ENCODE measurements around the gene LRMDA. TPM values are rescaled to one million over a fixed set of nuclear protein-coding genes. Genes with fewer than 3 reads are reported as not detected.

Gene LRMDA
- total and polyA plus RNA-seq, 10 of the 15 experiments (the other 5 are each of a cell fraction or from before 2014, with no cell fraction given) = 0.07 to 0.54 (median 0.29) TPM; not detected in 4

DNA sequence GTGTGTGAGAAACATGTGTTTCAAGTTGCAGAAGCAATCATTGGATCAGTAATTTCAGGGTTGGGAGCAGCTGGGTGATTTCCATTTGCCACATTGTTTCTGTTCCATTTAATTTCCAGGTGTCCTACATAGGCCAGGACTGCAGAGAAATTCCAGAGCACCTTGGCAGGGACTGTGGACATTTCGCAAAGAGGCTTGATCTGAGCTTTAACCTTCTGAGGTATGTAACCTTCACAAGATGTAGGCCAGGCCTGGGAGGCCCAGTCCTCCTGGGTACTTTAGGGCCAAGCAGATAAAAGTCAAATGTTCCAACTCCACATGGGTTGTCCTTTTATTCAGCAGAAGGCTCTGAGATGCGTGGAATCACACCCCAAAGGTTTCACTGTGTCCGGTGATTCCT is 6.9 kb downstream of the LRMDA start:
- Histone ChIP-seq H2AFZ (ENCODE audit: control insufficient read depth, low read depth, low read length) (no peak overlapping the region), H3K27ac (ENCODE audit: control insufficient read depth, insufficient read depth) (no peak overlapping the region), H3K4me3 (no peak overlapping the region), H3K9me3 (replicated peaks; ENCODE audit: control insufficient read depth, insufficient read depth, low read length) (no peaks in the 10 kb centered on the region), H4K20me1 (ENCODE audit: control insufficient read depth, insufficient read depth) (no peaks in the 10 kb centered on the region), H3K4me1 (ENCODE audit: control insufficient read depth, insufficient read depth, low read length) (no peaks in the 10 kb centered on the region), H3K36me3 (ENCODE audit: control insufficient read depth in 2 of 2, insufficient read depth in 2 of 2, low read length in 1 of 2) (no peaks in the 10 kb centered on the region), H3K27me3 (replicated peaks in 1 of 2; ENCODE audit: control insufficient read depth in 2 of 2, insufficient read depth in 2 of 2, low read length in 1 of 2) (no peaks in the 10 kb centered on the region), H3K4me2 (ENCODE audit: control insufficient read depth, insufficient read depth) (no peak overlapping the region), H3K79me2 (ENCODE audit: control insufficient read depth, insufficient read depth, low read length) (no peaks in the 10 kb centered on the region), H3K9ac (ENCODE audit: control insufficient read depth, insufficient read depth, low read length) (no peak overlapping the region)
- ATAC-seq (no peak), DNase-seq (ENCODE audit: low read depth, low spot score) (no peak), FAIRE-seq (no peak)
- SMC1A ChIA-PET (ENCODE audit: uncharacterized antibody, unreplicated experiment) = interaction anchor here (0.7 to 0.8 kb wide), 2 partner anchors 49 to 364 kb away, joined by 3 read pairs; no protein-coding TSS in a partner anchor
- RAD21 ChIA-PET (ENCODE audit: unreplicated experiment) = interaction anchor here (0.6 kb wide), 1 partner anchor 59 kb away, joined by 3 read pairs; no protein-coding TSS in a partner anchor
- in situ Hi-C loops (cut with MboI) = no loop called here
- WGBS (ENCODE audit: insufficient coverage, insufficient replicate concordance, low lambda C conversion rate, missing lambda C conversion rate) = 29% methylated on average over 3 of the region's 3 CpGs
- TF ChIP-seq MTA2 (IDR thresholded peaks at IDR 0.05; ENCODE audit: low read depth) (no peak), PAX5 (IDR thresholded peaks at IDR 0.05; ENCODE audit: borderline replicate concordance, low read depth, low read length) (no peak), PML (IDR thresholded peaks at IDR 0.05; ENCODE audit: low read length) (no peak), CBX3 (IDR thresholded peaks at IDR 0.05; ENCODE audit: borderline replicate concordance, low read depth) (no peak), MYC (IDR thresholded peaks at IDR 0.05; ENCODE audit: insufficient read depth, insufficient read length, insufficient replicate concordance, low read length, severe bottlenecking) (no peak), PAX8 (IDR thresholded peaks at IDR 0.05) (no peak), BCL11A (IDR thresholded peaks at IDR 0.05; ENCODE audit: low read depth, low read length) (no peak)
- TF ChIP-seq, protein P1, sequence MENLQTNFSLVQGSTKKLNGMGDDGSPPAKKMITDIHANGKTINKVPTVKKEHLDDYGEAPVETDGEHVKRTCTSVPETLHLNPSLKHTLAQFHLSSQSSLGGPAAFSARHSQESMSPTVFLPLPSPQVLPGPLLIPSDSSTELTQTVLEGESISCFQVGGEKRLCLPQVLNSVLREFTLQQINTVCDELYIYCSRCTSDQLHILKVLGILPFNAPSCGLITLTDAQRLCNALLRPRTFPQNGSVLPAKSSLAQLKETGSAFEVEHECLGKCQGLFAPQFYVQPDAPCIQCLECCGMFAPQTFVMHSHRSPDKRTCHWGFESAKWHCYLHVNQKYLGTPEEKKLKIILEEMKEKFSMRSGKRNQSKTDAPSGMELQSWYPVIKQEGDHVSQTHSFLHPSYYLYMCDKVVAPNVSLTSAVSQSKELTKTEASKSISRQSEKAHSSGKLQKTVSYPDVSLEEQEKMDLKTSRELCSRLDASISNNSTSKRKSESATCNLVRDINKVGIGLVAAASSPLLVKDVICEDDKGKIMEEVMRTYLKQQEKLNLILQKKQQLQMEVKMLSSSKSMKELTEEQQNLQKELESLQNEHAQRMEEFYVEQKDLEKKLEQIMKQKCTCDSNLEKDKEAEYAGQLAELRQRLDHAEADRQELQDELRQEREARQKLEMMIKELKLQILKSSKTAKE (IDR thresholded peaks at IDR 0.05; ENCODE audit: low read depth, poor library complexity, severe bottlenecking) = no peak
- TF ChIP-seq, protein P2, sequence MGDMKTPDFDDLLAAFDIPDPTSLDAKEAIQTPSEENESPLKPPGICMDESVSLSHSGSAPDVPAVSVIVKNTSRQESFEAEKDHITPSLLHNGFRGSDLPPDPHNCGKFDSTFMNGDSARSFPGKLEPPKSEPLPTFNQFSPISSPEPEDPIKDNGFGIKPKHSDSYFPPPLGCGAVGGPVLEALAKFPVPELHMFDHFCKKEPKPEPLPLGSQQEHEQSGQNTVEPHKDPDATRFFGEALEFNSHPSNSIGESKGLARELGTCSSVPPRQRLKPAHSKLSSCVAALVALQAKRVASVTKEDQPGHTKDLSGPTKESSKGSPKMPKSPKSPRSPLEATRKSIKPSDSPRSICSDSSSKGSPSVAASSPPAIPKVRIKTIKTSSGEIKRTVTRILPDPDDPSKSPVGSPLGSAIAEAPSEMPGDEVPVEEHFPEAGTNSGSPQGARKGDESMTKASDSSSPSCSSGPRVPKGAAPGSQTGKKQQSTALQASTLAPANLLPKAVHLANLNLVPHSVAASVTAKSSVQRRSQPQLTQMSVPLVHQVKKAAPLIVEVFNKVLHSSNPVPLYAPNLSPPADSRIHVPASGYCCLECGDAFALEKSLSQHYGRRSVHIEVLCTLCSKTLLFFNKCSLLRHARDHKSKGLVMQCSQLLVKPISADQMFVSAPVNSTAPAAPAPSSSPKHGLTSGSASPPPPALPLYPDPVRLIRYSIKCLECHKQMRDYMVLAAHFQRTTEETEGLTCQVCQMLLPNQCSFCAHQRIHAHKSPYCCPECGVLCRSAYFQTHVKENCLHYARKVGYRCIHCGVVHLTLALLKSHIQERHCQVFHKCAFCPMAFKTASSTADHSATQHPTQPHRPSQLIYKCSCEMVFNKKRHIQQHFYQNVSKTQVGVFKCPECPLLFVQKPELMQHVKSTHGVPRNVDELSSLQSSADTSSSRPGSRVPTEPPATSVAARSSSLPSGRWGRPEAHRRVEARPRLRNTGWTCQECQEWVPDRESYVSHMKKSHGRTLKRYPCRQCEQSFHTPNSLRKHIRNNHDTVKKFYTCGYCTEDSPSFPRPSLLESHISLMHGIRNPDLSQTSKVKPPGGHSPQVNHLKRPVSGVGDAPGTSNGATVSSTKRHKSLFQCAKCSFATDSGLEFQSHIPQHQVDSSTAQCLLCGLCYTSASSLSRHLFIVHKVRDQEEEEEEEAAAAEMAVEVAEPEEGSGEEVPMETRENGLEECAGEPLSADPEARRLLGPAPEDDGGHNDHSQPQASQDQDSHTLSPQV (IDR thresholded peaks at IDR 0.05) = no peak
- intact Hi-C loops (cut with micrococcal nuclease; ENCODE audit: unreplicated experiment) = no loop called here
- BruUV-seq (replicated peaks) = no TSS peak
- CTCF ChIA-PET = no interaction called here
- POLR2A ChIA-PET = no interaction called here

Data from GM12878 (cell line).